B cell (primary cell): Measurements from ENCODE around the gene IKZF3. TPM values are rescaled to one million over a fixed set of nuclear protein-coding genes. Genes with fewer than 3 reads are reported as not detected.
A peak's percentile ranks its signal among the peaks of the same experiment; 100 is the strongest.

Experiments used
- ATAC-seq: fragments of 200-7000 bp; cut with Tn5 transposase; one replicate; pipeline ENCODE4 v1.10.0; 2021; ENCODE audit warnings: low read depth, mild to moderate bottlenecking, moderate number of reproducible peaks, moderate library complexity
- CTCF ChIA-PET: fragments of 350-600 bp; sonication (Branson Sonifier 250); formaldehyde crosslinking; loops from one replicate; lab custom pipeline; 2021; ENCODE audit warnings: antibody characterized with exemption, inconsistent platforms; lab: Charles Lee
- POLR2A ChIA-PET: fragments of 350-600 bp; sonication (Branson Sonifier 250); formaldehyde crosslinking; loops from one replicate; lab custom pipeline; 2021; ENCODE audit warnings: antibody characterized with exemption; lab: Charles Lee
- DNase-seq: peaks from one replicate; pipeline ENCODE4 v3.0.0; 2013
- H2AFZ ChIP-seq: 2 replicates; pipeline ENCODE4 v1.6.1; 2012; ENCODE audit warnings: mild to moderate bottlenecking, low read depth, low read length; ENCODE audit not compliant: insufficient read depth, poor library complexity, severe bottlenecking
- H3K27ac ChIP-seq, 2 donors: 1 replicate in 1 of 2; 2 replicates in 1 of 2; pipeline ENCODE4 v1.5.1; 2012 to 2013; ENCODE audit warnings: low read length in 2 of 2, mild to moderate bottlenecking in 2 of 2, moderate library complexity in 1 of 2
- H3K27me3 ChIP-seq, 4 experiments: fragments of 200-600 bp in 1 of 4; sonication (generic) in 1 of 4; replicated peaks in 1 of 4; 1 replicate in 2 of 4; 2 replicates in 2 of 4; pipeline versions ENCODE4 v1.6.1 to v1.7.0; 2013 to 2016; ENCODE audit warnings: low read length in 3 of 4, mild to moderate bottlenecking in 2 of 4, mixed read lengths in 1 of 4, moderate library complexity in 1 of 4; ENCODE audit not compliant: insufficient read depth in 4 of 4, control insufficient read depth in 3 of 4; ENCODE audit errors: control extremely low read depth in 1 of 4
- H3K36me3 ChIP-seq, 2 experiments: replicated peaks in 1 of 2; 1 replicate in 1 of 2; 2 replicates in 1 of 2; pipeline versions ENCODE4 v1.6.1 to v1.7.1; 2013; ENCODE audit warnings: low read length in 1 of 2; ENCODE audit not compliant: insufficient read depth in 2 of 2, control insufficient read depth in 1 of 2; ENCODE audit errors: control extremely low read depth in 1 of 2, extremely low read depth in 1 of 2
- H3K4me1 ChIP-seq, 2 donors: fragments of 200-600 bp in 1 of 2; sonication (generic) in 1 of 2; 1 replicate in 1 of 2; 2 replicates in 1 of 2; pipeline versions ENCODE4 v1.5.1 to v1.6.1; 2013 to 2017; ENCODE audit warnings: low read length in 2 of 2; ENCODE audit not compliant: control insufficient read depth in 2 of 2, insufficient read depth in 2 of 2
- H3K4me2 ChIP-seq: replicated peaks from 2 replicates; pipeline ENCODE3; 2012; ENCODE audit warnings: mild to moderate bottlenecking, low read depth, low read length; ENCODE audit not compliant: poor library complexity, severe bottlenecking
- H3K4me3 ChIP-seq, 5 experiments: fragments of 200-600 bp in 1 of 5; sonication (generic) in 1 of 5; 1 replicate in 3 of 5; 2 replicates in 2 of 5; pipeline versions ENCODE4 v1.5.1 to v1.7.0; 2011 to 2016; ENCODE audit warnings: low read length in 4 of 5, mild to moderate bottlenecking in 4 of 5, low read depth in 2 of 5, control low read depth in 1 of 5, moderate library complexity in 1 of 5; ENCODE audit not compliant: insufficient read depth in 1 of 5; ENCODE audit errors: control extremely low read depth in 1 of 5, extremely low read depth in 1 of 5
- H3K79me2 ChIP-seq: fragments of 200-600 bp; sonication (generic); one replicate; pipeline ENCODE4 v1.6.0; 2016; ENCODE audit warnings: low read length; ENCODE audit not compliant: control insufficient read depth, insufficient read depth
- H3K9ac ChIP-seq: fragments of 200-600 bp; sonication (generic); 2 replicates; pipeline ENCODE4 v1.6.1; 2017; ENCODE audit warnings: mild to moderate bottlenecking, low read length, moderate library complexity
- H3K9me3 ChIP-seq, 3 donors: one replicate each; pipeline versions ENCODE4 v1.6.1 to v1.7.1; 2013; ENCODE audit warnings: low read length in 2 of 3; ENCODE audit not compliant: control insufficient read depth in 2 of 3, insufficient read depth in 1 of 3; ENCODE audit errors: control extremely low read depth in 1 of 3
- H4K20me1 ChIP-seq: 2 replicates; pipeline ENCODE4 v1.6.0; 2012; ENCODE audit warnings: mild to moderate bottlenecking, low read length; ENCODE audit not compliant: insufficient read depth, control insufficient read depth, poor library complexity, severe bottlenecking
- H3K27ac Mint-ChIP-seq: one replicate; pipeline ENCODE4 v1.8.0; 2021; ENCODE audit warnings: mixed read lengths
- H3K27me3 Mint-ChIP-seq: one replicate; pipeline ENCODE4 v1.8.0; 2021; ENCODE audit warnings: mixed read lengths
- H3K4me1 Mint-ChIP-seq: one replicate; pipeline ENCODE4 v1.8.0; 2021; ENCODE audit warnings: mixed read lengths
- H3K4me3 Mint-ChIP-seq: one replicate; pipeline ENCODE4 v1.8.0; 2021; ENCODE audit warnings: mixed read lengths
- H3K9me3 Mint-ChIP-seq: one replicate; pipeline ENCODE4 v1.8.0; 2022; ENCODE audit warnings: mixed read lengths; ENCODE audit not compliant: insufficient read depth
- EZH2 ChIP-seq: IDR thresholded peaks from 2 replicates; pipeline ENCODE4 v1.6.1; 2012; ENCODE audit warnings: borderline replicate concordance, low read depth, mild to moderate bottlenecking, moderate library complexity, low read length; ENCODE audit not compliant: insufficient read depth, poor library complexity, severe bottlenecking
- WGBS: methylation state at CpG from one replicate; pipeline ENCODE4 v1.1.5; 2013; ENCODE audit warnings: missing lambda C conversion rate; ENCODE audit not compliant: insufficient coverage; 5-methylcytosine and 5-hydroxymethylcytosine counted together
- intact Hi-C: fragments of 100-400 bp; cut with micrococcal nuclease; formaldehyde crosslinking; loops from one replicate; pipeline ENCODE4 v1.10.0; 2022
- polyA plus RNA-seq: library from polyadenylated mRNA; depleted of rRNA; stranded (reverse); fragments of >200 nt; gene quantifications from 2 replicates; pipeline ENCODE4 v1.2.3, GENCODE V29; 2012
- total RNA-seq, 2 donors: library from RNA; stranded (reverse); fragments of 120-200 nt in 1 of 2; gene quantifications; 1 replicate in 1 of 2; 2 replicates in 1 of 2; pipeline versions ENCODE4 v1.2.3 to v1.2.4, GENCODE V29; 2013 to 2022
- TF ChIP-seq, protein P1 (sequence below): fragments of 200-600 bp; IDR thresholded peaks from one replicate; pipeline ENCODE4 v1.8.0; 2022; ENCODE audit warnings: antibody characterized with exemption, mild to moderate bottlenecking

IKZF3 gene
- total and polyA plus RNA-seq, 2 donors (not counting 1 experiment from before 2014, with no cell fraction given) = 63.0 to 178 TPM

DNA sequence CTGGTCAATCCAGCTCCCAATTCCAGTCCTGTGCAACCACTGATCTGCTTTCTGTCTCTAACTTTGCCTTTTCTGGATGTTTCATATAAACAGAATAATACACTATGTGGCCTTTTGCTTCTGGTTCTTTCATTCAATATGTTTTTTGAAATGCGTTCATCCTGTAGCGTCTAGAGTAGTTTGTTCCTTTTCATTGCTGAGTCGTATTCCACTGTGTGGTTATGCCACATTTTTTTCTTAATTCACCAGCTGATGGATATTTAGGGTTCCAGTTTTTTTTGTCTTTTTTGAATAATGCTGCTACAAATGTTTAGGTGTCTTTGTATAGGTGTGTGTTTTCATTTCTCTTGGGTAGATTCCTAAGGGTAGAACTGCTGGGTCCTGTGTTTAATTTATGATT, 131.5 kb downstream of the IKZF3 start:
- Histone ChIP-seq H3K9me3 (peaks cover 0 to 3% (median 0%) of the 10 kb centered on the region in 3 donors), H3K4me2 (no peak overlapping the region), H3K9ac (no peak overlapping the region), H3K27ac (no peak overlapping the region), H3K27me3 (peaks cover 0 to 3% (median 1%) of the 10 kb centered on the region in 4 experiments), H3K4me3 (no peak overlapping the region), H3K4me1 (peaks cover 13 to 20% of the 10 kb centered on the region in 2 donors), H4K20me1 (peaks cover 18% of the 10 kb centered on the region), H3K79me2 (peaks cover 36% of the 10 kb centered on the region), H2AFZ (no peak overlapping the region), H3K36me3 (peaks cover 0 to 19% of the 10 kb centered on the region in 2 experiments)
- H3K9me3 Mint-ChIP-seq = no peaks in the 10 kb centered on the region
- no CpG with 5 or more reads among the region's 3 CpGs for WGBS
- H3K27ac Mint-ChIP-seq = peak overlapping the region; percentile 44
- intact Hi-C loops = loop anchor here (5.0 kb wide), 1 partner anchor 110 kb away; no protein-coding TSS in a partner anchor
- H3K4me1 Mint-ChIP-seq = peaks cover 25% of the 10 kb centered on the region
- peaks cover 11% of the 10 kb centered on the region for H3K27me3 Mint-ChIP-seq
- peak overlapping the region; percentile 60 for H3K4me3 Mint-ChIP-seq
- ATAC-seq (no peak), DNase-seq (no peak)
- ChIA-PET CTCF (interaction anchor here (0.6 to 5.2 kb wide), 7 partner anchors 17 to 893 kb away, joined by 3 to 51 read pairs (median 3); partner anchors contain the start of gene PNMT), POLR2A (no interaction called here)
- TF ChIP-seq EZH2 = no peak
- TF ChIP-seq, protein P1, sequence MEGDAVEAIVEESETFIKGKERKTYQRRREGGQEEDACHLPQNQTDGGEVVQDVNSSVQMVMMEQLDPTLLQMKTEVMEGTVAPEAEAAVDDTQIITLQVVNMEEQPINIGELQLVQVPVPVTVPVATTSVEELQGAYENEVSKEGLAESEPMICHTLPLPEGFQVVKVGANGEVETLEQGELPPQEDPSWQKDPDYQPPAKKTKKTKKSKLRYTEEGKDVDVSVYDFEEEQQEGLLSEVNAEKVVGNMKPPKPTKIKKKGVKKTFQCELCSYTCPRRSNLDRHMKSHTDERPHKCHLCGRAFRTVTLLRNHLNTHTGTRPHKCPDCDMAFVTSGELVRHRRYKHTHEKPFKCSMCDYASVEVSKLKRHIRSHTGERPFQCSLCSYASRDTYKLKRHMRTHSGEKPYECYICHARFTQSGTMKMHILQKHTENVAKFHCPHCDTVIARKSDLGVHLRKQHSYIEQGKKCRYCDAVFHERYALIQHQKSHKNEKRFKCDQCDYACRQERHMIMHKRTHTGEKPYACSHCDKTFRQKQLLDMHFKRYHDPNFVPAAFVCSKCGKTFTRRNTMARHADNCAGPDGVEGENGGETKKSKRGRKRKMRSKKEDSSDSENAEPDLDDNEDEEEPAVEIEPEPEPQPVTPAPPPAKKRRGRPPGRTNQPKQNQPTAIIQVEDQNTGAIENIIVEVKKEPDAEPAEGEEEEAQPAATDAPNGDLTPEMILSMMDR = no peak
